Anterior cingulate cortex (tissue), 58 donors: ENCODE data around the gene USP12.
"Not testable (repeated sequence)": the region's sequence is repeated elsewhere in the genome, so short reads cannot be mapped to it uniquely, and the experiment has no call there.

Source experiments
- DNase-seq, 58 donors: peaks; one replicate each; lab custom pipeline; 2025; lab: John Stamatoyannopoulos, UW

USP12 gene

DNA sequence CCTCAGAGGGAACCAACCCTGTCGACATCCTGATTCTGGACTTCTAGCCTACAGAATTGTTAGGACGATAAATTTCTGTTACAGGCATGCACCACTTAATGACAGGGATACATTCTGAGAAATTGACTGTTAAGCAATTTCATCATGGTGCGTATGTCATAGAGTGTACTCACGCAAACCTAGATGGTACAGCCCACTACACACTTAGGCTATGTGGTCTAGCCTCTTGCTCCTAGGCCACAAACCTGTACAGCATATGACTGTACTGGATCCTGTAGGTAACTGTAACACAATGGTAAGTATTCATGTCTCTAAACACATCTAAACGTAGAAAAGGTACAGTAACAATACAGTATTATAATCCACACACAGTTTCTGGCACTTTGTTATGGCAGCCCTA is 13.3 kb downstream of the USP12 start:
- no peak for DNase-seq

DNA sequence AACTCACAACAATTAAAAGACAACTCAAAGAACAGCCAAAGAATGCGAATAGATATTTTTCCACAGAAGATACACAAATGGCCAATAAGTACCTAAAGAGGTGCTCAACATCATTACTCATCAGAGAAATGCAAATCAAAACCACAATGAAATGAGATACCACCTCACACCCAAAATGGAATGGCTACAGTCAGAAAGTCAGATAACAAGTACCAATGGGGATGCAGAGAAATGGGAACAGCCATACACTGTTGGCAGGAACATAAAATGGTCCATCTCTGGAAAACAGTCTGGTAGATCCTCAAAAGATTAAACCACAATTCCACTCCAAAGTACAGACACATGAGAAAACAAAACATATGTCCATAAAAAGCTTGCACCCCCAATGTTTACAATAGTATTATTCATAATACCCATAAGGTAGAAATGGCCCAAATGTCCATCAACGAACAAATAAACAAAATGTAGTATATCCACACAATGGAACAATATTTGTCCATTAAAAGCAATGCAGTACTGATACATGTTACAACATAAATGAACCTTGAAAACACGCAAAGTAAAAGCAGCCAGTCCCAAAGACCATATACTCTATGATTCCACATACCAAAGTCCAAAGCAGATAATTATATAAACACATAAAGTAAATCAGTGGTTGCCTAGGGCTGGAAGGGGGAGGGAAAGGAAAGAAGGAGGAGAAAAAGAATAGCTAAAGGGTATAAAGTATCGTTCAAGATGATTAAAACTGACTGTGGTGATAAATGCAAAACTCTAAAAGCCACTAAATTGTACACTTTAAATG is 19.6 kb downstream of the USP12 start:
- no peak for DNase-seq

DNA sequence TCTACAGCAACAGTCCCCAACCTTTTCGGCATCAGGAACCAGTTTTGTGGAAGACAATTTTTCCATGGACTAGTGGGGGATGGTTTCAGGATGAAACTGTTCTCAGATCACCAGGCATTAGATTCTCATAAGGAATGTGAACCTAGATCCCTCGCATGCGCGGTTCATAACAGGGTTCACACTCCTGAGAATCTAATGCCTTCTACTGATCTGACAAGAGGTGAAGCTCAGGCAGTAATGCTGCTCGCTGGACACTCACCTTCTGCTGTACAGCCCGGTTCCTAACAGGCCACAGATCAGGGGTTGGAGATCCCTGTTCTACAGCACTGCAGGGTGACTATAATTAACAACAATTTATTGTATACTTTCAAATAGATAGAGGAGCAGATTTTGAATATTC is 21.9 kb downstream of the USP12 start:
- DNase-seq, result no peak

DNA sequence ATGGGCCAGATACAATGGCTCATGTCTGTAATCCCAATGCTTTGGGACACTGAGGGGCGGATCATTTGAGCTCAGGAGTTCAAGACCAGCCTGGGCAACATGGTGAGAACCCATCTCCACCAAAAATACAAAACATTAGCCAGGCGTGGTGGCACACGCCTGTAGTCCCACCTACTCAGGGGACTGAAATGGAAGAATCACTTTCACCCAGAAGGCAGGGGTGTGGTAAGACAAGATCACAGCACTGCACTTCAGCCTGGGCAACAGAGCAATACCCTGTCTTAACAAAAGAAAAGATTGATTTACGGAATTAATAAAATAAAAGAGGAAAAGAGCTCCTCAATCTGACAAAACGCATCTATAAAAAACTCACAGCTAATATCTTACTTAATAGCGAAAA is 22.7 kb downstream of the USP12 start:
- no peak for DNase-seq

DNA sequence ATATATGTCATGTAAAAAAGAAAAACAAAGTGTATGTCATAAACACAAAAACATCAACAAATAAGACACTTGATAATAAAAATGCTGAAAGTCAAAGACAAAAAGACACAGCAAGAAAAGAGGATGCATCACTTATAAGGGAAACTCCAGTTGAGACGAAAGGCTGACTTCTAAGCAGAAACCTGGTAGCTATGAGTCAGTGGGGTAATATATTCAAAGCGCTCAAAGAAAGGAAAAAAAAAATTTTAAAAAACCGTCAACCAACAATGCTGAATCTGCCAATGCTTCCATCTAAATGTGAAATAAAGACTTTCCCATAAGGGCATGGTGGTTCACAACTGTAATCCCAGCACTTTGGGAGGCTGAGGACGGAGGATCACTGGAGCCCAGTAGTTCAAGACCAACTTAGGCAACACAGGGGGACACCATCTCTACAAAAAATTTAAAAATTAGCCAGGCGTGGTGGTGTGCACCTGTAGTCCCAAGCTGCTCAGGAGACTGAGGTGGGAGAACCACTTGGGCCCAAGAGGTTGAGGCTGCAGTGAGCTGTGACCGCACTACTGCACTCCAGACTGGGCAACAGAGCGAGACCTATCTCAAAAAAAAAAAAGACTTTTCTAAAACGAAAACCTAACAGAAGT is 24.0 kb downstream of the USP12 start:
- DNase-seq, result no peak

DNA sequence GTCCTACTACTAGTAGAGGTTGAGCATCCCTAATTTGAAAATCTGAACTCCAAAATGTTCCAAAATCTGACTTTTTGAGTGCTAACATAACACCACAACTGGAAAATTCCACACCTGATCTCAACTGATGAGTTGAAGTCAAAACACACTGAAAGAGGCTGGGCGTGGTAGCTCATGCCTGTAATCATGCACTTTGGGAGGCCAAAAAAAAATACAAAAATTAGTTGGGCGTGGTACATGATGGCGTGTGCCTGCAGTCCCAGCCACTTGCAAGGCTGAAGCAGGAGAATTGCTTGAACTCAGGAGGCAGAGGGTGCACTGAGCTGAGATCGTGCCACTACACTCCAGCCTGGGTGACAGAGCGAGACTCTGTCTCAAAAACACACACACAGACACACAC is 29.9 kb downstream of the USP12 start:
- no peak for DNase-seq

DNA sequence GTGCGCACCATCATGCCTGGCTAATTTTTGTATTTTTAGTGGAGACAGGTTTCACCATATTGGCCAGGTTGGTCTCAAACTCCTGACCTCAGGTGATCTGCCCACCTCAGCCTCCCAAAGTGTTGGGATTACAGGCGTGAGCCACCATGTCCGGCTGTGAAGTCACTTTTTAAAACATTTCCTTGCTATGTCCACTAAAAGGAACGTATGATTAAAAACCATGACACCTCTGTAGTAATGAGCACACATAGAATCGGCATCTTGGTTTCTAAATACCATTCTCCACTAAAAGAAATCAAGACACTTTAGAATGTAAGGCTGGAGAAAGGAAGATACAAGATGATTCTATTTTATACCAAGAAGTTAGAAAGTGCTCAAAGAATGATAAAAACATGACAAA is 30.5 kb downstream of the USP12 start:
- DNase-seq, result not testable (repeated sequence)

DNA sequence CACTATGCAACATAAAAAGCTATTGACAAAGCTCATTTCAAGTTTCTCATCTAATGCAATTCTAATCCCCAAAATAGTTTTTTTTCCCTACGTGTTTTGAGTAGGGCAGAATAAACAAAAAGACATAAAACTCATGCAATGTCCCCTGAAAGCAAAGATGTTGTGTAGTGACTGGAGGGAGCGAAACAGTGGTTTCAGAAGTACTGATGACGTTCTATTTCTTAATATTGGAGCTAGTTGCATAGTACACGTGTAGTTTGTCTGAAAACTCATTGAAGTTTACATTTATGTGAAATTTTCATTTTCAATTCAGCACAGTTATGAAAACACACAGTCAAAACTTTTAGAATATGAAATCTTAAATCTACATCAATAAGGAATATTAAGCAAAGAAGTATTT is 31.6 kb downstream of the USP12 start:
- no peak for DNase-seq

DNA sequence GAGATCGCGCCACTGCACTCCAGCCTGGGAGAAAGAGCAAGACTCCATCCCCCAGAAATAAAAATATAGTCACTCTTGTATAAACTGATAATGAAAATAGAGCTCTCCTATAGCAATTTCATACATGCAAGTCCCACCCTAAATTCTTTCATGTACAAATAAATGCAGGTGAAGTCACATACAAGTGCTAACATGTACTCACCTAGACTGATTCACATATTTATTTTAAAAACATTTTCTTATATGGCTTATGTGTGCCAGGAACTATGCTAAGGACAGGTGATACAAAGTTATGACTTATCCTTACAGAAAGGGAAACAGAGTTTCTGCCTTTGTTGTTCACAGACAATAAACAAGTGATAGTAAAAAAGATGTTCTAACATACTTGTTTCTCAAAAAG is 32.0 kb downstream of the USP12 start:
- no peak for DNase-seq

DNA sequence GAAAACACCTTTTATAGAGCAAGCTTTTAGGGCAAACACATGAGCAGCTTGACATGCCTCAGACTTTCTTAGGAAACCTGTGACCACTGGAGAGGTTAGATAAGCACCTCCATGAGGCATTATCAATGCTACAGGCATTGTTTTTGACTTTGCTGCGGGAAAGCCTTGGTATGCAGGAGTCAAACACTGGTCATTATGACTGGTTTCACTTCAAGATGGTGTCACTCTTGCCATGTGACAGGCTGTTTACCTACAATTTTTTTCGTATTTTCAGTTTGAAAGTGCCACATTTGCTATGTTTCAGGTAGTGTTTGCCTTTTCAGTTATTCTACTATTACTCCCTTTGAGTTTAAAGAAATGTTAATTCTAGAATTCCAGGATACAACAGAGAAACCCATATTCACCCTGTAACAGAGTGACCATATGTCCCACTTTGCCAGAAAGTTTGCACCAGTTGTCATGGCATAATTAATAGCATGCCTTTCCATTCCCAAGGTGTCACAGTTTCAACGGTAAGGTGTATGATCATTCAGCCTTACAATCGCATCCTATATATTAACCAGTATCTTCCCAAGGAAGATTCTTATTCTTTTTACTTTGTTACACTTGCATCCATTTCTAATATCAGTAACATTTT is 33.0 kb downstream of the USP12 start:
- DNase-seq, result no peak

DNA sequence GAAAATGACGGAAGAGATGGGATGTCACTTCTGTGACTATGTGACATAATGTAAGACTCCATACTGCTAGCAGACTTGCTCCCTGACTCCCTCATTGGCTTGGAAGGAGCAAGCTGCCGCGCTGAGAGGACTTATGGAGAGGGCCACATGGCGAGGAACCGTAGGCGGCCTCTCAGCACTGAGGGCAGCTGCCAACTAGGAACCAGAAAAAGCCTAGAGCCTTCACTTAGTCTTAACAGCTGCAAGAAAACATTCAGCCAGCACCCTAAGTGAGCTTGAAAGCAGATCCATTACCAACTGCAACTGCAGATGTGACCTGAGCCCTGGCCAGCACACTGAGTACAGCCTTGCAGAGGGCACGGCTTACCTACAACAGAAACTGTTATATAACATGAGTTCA is 33.9 kb downstream of the USP12 start:
- peak in 26 of 58 donors; percentile 2 to 61 (median 21) for DNase-seq

DNA sequence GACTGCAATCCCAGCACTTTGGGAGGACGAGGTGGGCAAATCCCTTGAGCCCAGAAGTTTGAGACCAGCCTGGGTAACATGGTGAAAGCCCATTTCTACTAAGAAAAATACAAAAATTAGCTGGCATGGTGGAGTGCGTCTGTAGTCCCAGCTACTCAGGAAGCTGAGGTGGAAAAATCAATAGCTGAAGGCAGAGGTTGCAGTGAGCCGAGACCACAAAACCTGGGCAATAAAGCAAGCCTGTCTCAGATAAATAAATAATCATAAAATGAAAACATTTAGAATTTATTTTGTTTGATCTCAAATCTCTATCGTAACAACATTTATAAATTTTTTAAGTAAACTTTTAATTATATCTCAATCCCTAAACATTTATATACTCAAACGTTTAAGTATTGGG is 36.6 kb downstream of the USP12 start:
- no peak for DNase-seq

DNA sequence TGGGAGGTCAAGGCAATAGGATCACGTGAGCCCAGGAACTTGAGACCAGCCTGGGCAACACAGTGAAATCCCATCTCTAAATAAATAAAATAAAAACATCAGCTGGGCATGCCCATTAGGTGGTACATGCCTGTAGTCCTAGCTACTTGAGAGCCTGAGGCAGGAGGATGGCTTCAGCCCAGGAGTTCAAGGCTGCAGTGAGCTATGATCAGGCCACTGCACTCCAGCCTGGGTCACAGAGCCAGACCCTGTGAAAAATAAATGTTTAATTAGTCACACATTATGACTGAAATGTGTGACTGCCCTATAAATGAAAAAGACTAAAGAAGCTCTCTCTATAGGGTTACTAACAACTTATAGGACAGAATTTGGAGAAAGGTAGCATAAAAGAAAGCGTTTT is 37.7 kb downstream of the USP12 start:
- no peak for DNase-seq

DNA sequence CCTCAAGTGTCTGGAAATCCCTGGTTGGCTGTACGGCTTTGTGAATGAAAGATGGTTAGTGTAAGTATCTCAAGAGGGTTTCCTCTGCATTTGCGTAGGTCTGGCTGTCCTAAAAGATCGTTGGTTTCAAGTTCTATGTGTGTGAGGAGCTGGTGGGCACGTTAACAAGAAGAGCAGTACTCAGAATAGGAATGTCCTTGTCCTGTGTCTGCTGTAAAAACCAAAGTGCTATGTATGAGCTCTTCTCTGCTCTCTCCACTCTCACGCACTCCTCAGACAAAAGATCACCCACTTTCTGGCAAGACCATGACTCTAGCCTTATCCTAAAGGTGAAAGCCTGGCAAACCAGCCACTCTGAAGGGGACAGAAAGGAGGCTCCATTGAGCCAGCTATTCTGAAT is 39.1 kb downstream of the USP12 start:
- no peak for DNase-seq

DNA sequence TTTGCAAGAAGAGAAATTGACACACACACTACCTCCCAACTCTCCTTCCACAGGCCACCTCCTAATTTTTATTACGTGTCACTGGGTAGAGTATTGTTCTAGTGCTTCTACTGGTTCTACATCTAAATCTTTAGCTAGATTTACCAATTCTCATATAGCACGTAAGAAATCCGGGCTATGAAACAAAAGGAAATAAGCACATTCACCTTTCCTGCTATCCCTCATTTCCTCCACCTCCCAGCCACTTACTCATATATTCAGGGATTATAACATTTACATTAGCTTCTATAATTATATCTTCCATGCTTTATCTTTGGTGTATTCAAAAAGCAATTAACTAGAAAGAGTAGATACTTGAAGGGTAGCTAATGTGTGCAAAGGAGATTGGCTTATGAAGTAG is 39.7 kb downstream of the USP12 start:
- DNase-seq, result no peak

DNA sequence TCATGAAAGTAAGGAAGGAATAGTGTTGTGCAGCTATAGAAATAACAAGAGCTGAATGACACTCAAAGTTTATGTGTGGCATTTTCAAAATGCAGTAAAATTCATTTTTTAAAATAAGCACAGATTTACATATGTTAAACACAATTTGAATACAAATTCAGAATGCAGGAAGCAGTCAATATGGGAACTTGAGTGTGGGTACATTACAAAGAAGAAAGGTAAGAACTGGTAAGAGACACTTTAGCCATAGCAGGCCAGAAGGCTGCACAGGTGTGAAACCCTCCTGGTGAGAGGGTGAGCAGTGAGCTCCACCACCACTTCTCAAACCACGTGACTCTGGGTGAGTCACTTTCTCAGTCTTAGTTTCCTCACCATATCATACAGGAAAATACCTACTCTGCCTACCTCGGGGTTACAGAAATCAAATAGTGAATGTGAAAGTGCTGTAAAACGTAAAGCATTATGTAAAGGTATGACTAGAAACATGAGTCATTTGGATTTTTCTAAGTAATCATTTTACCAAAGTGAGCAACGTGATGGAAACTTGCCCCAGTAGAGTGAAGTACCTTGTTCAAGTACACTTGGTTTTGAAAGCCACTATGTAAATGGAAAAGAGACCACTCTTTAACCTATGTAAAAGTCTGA is 40.5 kb downstream of the USP12 start:
- no peak for DNase-seq

DNA sequence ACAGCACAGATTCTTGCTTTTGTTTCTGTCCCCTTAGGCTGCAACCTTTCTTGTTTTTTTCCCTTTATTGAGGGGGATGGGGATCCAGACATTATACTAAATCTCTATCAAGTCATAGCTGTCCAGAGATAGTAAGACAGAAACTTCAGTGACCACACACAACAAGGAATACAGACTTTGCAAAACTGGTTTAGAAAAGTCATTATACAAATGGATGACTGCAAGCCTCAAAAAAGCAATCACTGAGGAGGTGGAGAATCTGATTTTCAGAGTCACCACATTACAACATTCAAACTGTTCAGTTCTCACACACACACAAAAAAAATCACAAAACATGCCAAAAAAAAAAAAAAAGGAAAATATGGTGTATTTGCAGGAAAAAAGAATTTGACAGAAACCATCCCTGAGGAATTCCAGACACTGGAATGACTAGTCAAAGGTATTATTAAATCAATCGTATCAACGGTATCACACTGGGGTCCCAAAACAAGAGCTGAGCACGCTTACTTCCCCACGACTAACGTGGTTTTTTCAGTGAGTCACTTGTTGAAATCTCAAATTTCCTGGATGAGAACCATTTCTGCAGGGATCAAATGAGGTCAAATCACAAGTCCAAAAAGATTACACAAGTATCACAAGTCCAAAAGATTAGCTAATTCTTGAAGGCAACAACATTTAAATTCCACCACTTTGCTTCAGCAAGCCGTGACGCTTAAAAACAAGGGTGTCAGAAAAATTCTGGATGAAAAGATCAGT is 41.2 kb downstream of the USP12 start:
- no peak for DNase-seq

DNA sequence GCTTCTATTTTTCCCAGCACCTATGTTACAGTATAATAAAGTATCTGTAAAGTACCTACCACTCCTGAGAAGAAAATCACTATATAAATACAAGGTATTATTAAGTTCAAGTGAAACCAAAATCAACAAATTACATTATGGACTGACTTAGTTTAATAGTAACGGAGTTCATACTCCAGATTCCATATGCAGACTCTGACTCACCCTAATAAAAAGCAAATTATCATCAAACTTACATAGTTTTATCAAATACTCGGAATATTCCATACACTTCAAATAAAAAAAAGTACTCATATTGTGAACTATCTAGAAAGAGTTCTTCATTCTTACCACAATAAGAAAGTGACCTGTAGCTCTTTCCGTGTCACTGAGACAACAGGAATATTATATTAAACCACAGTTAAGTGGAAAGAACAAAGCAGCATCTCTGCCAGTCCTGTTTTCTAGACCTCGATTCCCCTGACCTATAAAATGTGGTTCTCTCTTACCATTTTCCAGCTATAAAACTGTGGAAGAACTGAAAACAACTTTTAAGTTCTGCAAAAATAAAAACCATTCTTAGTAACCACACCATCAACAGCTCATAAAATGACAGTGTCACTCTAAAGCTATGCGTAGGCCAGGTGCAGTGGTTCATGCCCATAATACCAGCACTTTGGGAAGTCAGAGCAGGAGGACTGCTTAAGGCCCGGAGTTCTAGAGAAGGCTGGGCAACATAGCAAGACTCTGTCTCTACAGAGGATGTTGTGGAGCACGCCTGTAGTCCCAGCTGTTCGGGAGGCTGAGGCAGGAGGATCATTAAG is 42.6 kb downstream of the USP12 start:
- DNase-seq, result no peak

DNA sequence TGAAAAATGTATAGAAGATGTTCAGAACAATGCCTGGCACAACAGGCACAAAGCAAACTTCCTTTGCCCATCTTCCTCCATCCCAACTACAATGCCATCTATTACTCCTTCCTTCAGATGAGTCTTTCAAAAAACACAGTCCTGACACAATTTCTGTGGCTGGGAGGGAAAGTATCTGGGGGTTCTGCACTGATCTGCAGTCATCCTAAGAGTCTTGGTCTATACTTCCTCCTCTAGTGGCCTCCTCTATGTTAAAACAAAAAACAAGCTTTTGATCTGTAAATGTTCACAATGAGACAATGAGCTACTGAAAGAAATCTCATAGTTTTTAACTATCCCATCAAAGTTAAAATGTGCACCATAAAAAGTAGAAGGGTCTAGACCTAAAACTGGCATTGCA is 44.8 kb downstream of the USP12 start:
- DNase-seq, result no peak
